ENCODE measurements around the gene CDK15.

CDK15 gene

GRCh38 chr2:201931475-201931874 is 125.1 kb downstream of the CDK15 start:
- Histone ChIP-seq H3K9me3 (ENCODE audit: low read length) (no peaks in the 10 kb centered on the region), H3K27me3 (ENCODE audit: control insufficient read depth in 1 of 2, insufficient read depth in 2 of 2, low read length in 2 of 2) (no peaks in the 10 kb centered on the region), H3K27ac (ENCODE audit: low read depth, low read length) (no peak overlapping the region), H3K4me3 (ENCODE audit: low read depth in 1 of 2, low read length in 2 of 2) (no peak overlapping the region), H3K9ac (ENCODE audit: low read length) (no peak overlapping the region), H3K4me1 (ENCODE audit: insufficient read depth, low read length) (no peaks in the 10 kb centered on the region), H3K36me3 (ENCODE audit: insufficient read depth, low read length) (no peaks in the 10 kb centered on the region)

- Histone ChIP-seq H3K4me3 (ENCODE audit: low read depth in 1 of 2, low read length in 2 of 2) (no peak overlapping the region), H3K36me3 (ENCODE audit: insufficient read depth, low read length) (no peaks in the 10 kb centered on the region), H3K27me3 (ENCODE audit: control insufficient read depth in 1 of 2, insufficient read depth in 2 of 2, low read length in 2 of 2) (no peaks in the 10 kb centered on the region), H3K27ac (ENCODE audit: low read depth, low read length) (no peak overlapping the region), H3K9ac (ENCODE audit: low read length) (no peak overlapping the region), H3K9me3 (ENCODE audit: low read length) (no peaks in the 10 kb centered on the region), H3K4me1 (ENCODE audit: insufficient read depth, low read length) (no peaks in the 10 kb centered on the region)
Observed at GRCh38 chr2:201931951-201932350, 125.6 kb downstream of the CDK15 start.

GRCh38 chr2:201932511-201932910 is 126.2 kb downstream of the CDK15 start:
- Histone ChIP-seq H3K27ac (ENCODE audit: low read depth, low read length) (no peak overlapping the region), H3K27me3 (ENCODE audit: control insufficient read depth in 1 of 2, insufficient read depth in 2 of 2, low read length in 2 of 2) (no peaks in the 10 kb centered on the region), H3K36me3 (ENCODE audit: insufficient read depth, low read length) (no peaks in the 10 kb centered on the region), H3K9me3 (ENCODE audit: low read length) (no peaks in the 10 kb centered on the region), H3K4me1 (ENCODE audit: insufficient read depth, low read length) (no peaks in the 10 kb centered on the region), H3K4me3 (ENCODE audit: low read depth in 1 of 2, low read length in 2 of 2) (no peak overlapping the region), H3K9ac (ENCODE audit: low read length) (no peak overlapping the region)

GRCh38 chr2:201933792-201934237 is 127.5 kb downstream of the CDK15 start:
- H3K9me3 ChIP-seq (ENCODE audit: low read length): no peaks in the 10 kb centered on the region
- H3K27ac ChIP-seq (ENCODE audit: low read depth, low read length): no peak overlapping the region

GRCh38 chr2:201936817-201937216 is 130.5 kb downstream of the CDK15 start:
- Histone ChIP-seq H3K4me1 (ENCODE audit: insufficient read depth, low read length) (no peaks in the 10 kb centered on the region), H3K4me3 (ENCODE audit: low read depth in 1 of 2, low read length in 2 of 2) (no peak overlapping the region), H3K9me3 (ENCODE audit: low read length) (no peaks in the 10 kb centered on the region), H3K27me3 (ENCODE audit: control insufficient read depth in 1 of 2, insufficient read depth in 2 of 2, low read length in 2 of 2) (no peaks in the 10 kb centered on the region), H3K27ac (ENCODE audit: low read depth, low read length) (no peak overlapping the region), H3K36me3 (ENCODE audit: insufficient read depth, low read length) (no peaks in the 10 kb centered on the region), H3K9ac (ENCODE audit: low read length) (no peak overlapping the region)

More at GRCh38 chr2:201933792-201934237, 127.5 kb downstream of the CDK15 start:
- Histone ChIP-seq H3K4me3 (ENCODE audit: low read depth in 1 of 2, low read length in 2 of 2) (no peak overlapping the region), H3K27me3 (ENCODE audit: control insufficient read depth in 1 of 2, insufficient read depth in 2 of 2, low read length in 2 of 2) (no peaks in the 10 kb centered on the region), H3K9ac (ENCODE audit: low read length) (no peak overlapping the region), H3K36me3 (ENCODE audit: insufficient read depth, low read length) (no peaks in the 10 kb centered on the region), H3K4me1 (ENCODE audit: insufficient read depth, low read length) (no peaks in the 10 kb centered on the region)

- H3K4me3 ChIP-seq (ENCODE audit: low read depth in 1 of 2, low read length in 2 of 2): no peak overlapping the region
- no peaks in the 10 kb centered on the region for H3K36me3 ChIP-seq (ENCODE audit: insufficient read depth, low read length)
Observed at GRCh38 chr2:201937343-201937742, 131.0 kb downstream of the CDK15 start.

GRCh38 chr2:201938156-201938775 is 131.9 kb downstream of the CDK15 start:
- Histone ChIP-seq H3K27me3 (ENCODE audit: control insufficient read depth in 1 of 2, insufficient read depth in 2 of 2, low read length in 2 of 2) (no peaks in the 10 kb centered on the region), H3K36me3 (ENCODE audit: insufficient read depth, low read length) (no peaks in the 10 kb centered on the region), H3K4me1 (ENCODE audit: insufficient read depth, low read length) (no peaks in the 10 kb centered on the region), H3K9me3 (ENCODE audit: low read length) (no peaks in the 10 kb centered on the region), H3K4me3 (ENCODE audit: low read depth in 1 of 2, low read length in 2 of 2) (no peak overlapping the region), H3K27ac (ENCODE audit: low read depth, low read length) (no peak overlapping the region), H3K9ac (ENCODE audit: low read length) (no peak overlapping the region)

More at GRCh38 chr2:201937343-201937742, 131.0 kb downstream of the CDK15 start:
- Histone ChIP-seq H3K27ac (ENCODE audit: low read depth, low read length) (no peak overlapping the region), H3K9me3 (ENCODE audit: low read length) (no peaks in the 10 kb centered on the region), H3K27me3 (ENCODE audit: control insufficient read depth in 1 of 2, insufficient read depth in 2 of 2, low read length in 2 of 2) (no peaks in the 10 kb centered on the region), H3K4me1 (ENCODE audit: insufficient read depth, low read length) (no peaks in the 10 kb centered on the region), H3K9ac (ENCODE audit: low read length) (no peak overlapping the region)

GRCh38 chr2:201938781-201939180 is 132.4 kb downstream of the CDK15 start:
- Histone ChIP-seq H3K27ac (ENCODE audit: low read depth, low read length) (no peak overlapping the region), H3K36me3 (ENCODE audit: insufficient read depth, low read length) (no peaks in the 10 kb centered on the region), H3K4me1 (ENCODE audit: insufficient read depth, low read length) (no peaks in the 10 kb centered on the region), H3K9ac (ENCODE audit: low read length) (no peak overlapping the region), H3K27me3 (ENCODE audit: control insufficient read depth in 1 of 2, insufficient read depth in 2 of 2, low read length in 2 of 2) (no peaks in the 10 kb centered on the region), H3K9me3 (ENCODE audit: low read length) (no peaks in the 10 kb centered on the region), H3K4me3 (ENCODE audit: low read depth in 1 of 2, low read length in 2 of 2) (no peak overlapping the region)

- Histone ChIP-seq H3K9ac (ENCODE audit: low read length) (no peak overlapping the region), H3K9me3 (ENCODE audit: low read length) (no peaks in the 10 kb centered on the region), H3K27ac (ENCODE audit: low read depth, low read length) (no peak overlapping the region), H3K36me3 (ENCODE audit: insufficient read depth, low read length) (no peaks in the 10 kb centered on the region), H3K27me3 (ENCODE audit: control insufficient read depth in 1 of 2, insufficient read depth in 2 of 2, low read length in 2 of 2) (no peaks in the 10 kb centered on the region), H3K4me3 (ENCODE audit: low read depth in 1 of 2, low read length in 2 of 2) (no peak overlapping the region), H3K4me1 (ENCODE audit: insufficient read depth, low read length) (no peaks in the 10 kb centered on the region)
Observed at GRCh38 chr2:201939453-201939941, 133.2 kb downstream of the CDK15 start.

- H3K4me1 ChIP-seq (ENCODE audit: insufficient read depth, low read length): no peaks in the 10 kb centered on the region
- no peak overlapping the region for H3K27ac ChIP-seq (ENCODE audit: low read depth, low read length)
- H3K36me3 ChIP-seq (ENCODE audit: insufficient read depth, low read length): no peaks in the 10 kb centered on the region
- no peaks in the 10 kb centered on the region for H3K9me3 ChIP-seq (ENCODE audit: low read length)
- H3K9ac ChIP-seq (ENCODE audit: low read length): no peak overlapping the region
- no peaks in the 10 kb centered on the region for H3K27me3 ChIP-seq (ENCODE audit: control insufficient read depth in 1 of 2, insufficient read depth in 2 of 2, low read length in 2 of 2)
- no peak overlapping the region for H3K4me3 ChIP-seq (ENCODE audit: low read depth in 1 of 2, low read length in 2 of 2)
Observed at GRCh38 chr2:201942531-201942930, 136.2 kb downstream of the CDK15 start.
